Measurements from ENCODE around the gene CHD5. TPM values are rescaled to one million over a fixed set of nuclear protein-coding genes. Genes with fewer than 3 reads are reported as not detected.

CHD5 gene
- total and polyA plus RNA-seq, 2 of the 4 experiments (the other 2 are of a cell fraction): under 0.01 to 0.09 TPM

DNA sequence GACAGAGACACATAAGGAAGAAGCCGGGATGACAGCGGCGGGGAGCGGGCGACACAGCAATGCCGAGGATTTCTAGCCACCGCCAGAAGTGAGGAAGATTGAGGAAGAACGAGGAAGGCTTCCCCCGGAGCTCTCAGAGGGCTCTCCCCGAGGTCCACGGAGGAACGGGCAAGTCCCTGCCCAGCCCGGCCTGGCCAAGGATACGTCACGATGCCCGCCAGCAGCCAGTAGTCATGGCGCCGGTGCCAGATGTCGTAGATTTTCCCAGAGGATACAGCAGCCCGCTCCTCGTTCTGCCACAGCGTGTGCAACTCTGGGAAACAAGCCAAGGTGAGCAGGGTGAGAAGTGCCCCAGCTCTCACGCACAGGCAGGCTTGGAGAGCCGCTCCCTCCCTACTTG lies 68.5 kb downstream of the CHD5 start:
- H3K18ac ChIP-seq (ENCODE audit: low read depth, low read length): no peak overlapping the region
- H3K23ac ChIP-seq (ENCODE audit: low read depth, low read length): no peak overlapping the region
- no peak overlapping the region for H4K5ac ChIP-seq (ENCODE audit: low read depth, low read length)
- no peak overlapping the region for H3K4me2 ChIP-seq (ENCODE audit: low read depth, low read length)
- no peak overlapping the region for H3K4ac ChIP-seq (ENCODE audit: low read depth, low read length)
- H2AK5ac ChIP-seq (ENCODE audit: low read depth, low read length): no peak overlapping the region
- intact Hi-C loops (cut with micrococcal nuclease): no loop called here
- no peak overlapping the region for H2AFZ ChIP-seq (replicated peaks; ENCODE audit: low read length, poor library complexity)
- DNase-seq: no peak
- no peaks in the 10 kb centered on the region for H3K36me3 ChIP-seq (ENCODE audit: control insufficient read depth, insufficient read depth, low read length)
- no peak overlapping the region for H2BK5ac ChIP-seq (ENCODE audit: low read depth, low read length, poor library complexity, severe bottlenecking)
- H2BK20ac ChIP-seq (ENCODE audit: low read depth, low read length): no peak overlapping the region
- no peaks in the 10 kb centered on the region for H3K79me1 ChIP-seq (ENCODE audit: low read depth in 1 of 2, low read length in 2 of 2)
- H3K9me3 ChIP-seq (ENCODE audit: control insufficient read depth, insufficient read depth, low read length): peaks cover 4% of the 10 kb centered on the region
- peaks cover 11% of the 10 kb centered on the region; the same call in 1 of the 2 replicates for H3K27me3 ChIP-seq (ENCODE audit: control insufficient read depth, insufficient read depth, low read length)
- in situ Hi-C loops (cut with MboI; ENCODE audit: low sequenced_read_pairs): no loop called here
- H3K14ac ChIP-seq (replicated peaks; ENCODE audit: low read depth, low read length): no peak overlapping the region
- H4K20me1 ChIP-seq (ENCODE audit: insufficient read depth, low read length): no peaks in the 10 kb centered on the region
- H3K9ac ChIP-seq (ENCODE audit: low read depth, low read length): no peak overlapping the region
- WGBS, 2 experiments (ENCODE audit: extremely low coverage in 2 of 2, insufficient read length in 1 of 2): 44% methylated on average over 7 of the region's 24 CpGs; no CpG with 5 or more reads in 1 of the 2 experiments
- POLR2A ChIA-PET (ENCODE audit: unreplicated experiment): no interaction called here
- no TSS peak for BruUV-seq (replicated peaks)
- H2AK9ac ChIP-seq (replicated peaks; ENCODE audit: low read depth, low read length, poor library complexity): no peak overlapping the region
- ATAC-seq (ENCODE audit: low read depth): no peak
- H2BK120ac ChIP-seq (ENCODE audit: low read depth, low read length): no peak overlapping the region
- dilution Hi-C loops (cut with HindIII; ENCODE audit: low sequenced_read_pairs, unreplicated experiment): no loop called here
- no peak overlapping the region for H4K8ac ChIP-seq (ENCODE audit: low read depth in 2 of 2, low read length in 2 of 2)
- H3K56ac ChIP-seq (ENCODE audit: extremely low read depth, insufficient read depth, low read length): no peak overlapping the region
- CTCF ChIA-PET: no interaction called here
- no peaks in the 10 kb centered on the region for H3K9me1 ChIP-seq (ENCODE audit: insufficient read depth, low read length)
- H3K4me1 ChIP-seq (ENCODE audit: control insufficient read depth, insufficient read depth, low read length): peaks cover 4% of the 10 kb centered on the region
- H3K27ac ChIP-seq (ENCODE audit: insufficient read depth, low read length): no peak overlapping the region
- H2BK15ac ChIP-seq (ENCODE audit: low read depth, low read length): no peak overlapping the region
- H4K91ac ChIP-seq (ENCODE audit: insufficient read depth, low read depth, low read length): no peak overlapping the region
- no peak for TF ChIP-seq CHD1 (IDR thresholded peaks at IDR 0.05; ENCODE audit: low read depth, low read length)
- TF ChIP-seq POLR2A (IDR thresholded peaks at IDR 0.05; ENCODE audit: low read depth, low read length): no peak
- TF ChIP-seq CEBPB (IDR thresholded peaks at IDR 0.05; ENCODE audit: low read depth, low read length): no peak
- TF ChIP-seq NFE2L2 (IDR thresholded peaks at IDR 0.05; ENCODE audit: low read depth, low read length): no peak
- TF ChIP-seq BHLHE40 (IDR thresholded peaks at IDR 0.05; ENCODE audit: low read depth, low read length): no peak
- no peak for TF ChIP-seq MAFK (IDR thresholded peaks at IDR 0.05; ENCODE audit: low read depth, low read length)
- TF ChIP-seq MXI1 (IDR thresholded peaks at IDR 0.05; ENCODE audit: borderline replicate concordance, low read depth, low read length): no peak
- TF ChIP-seq RFX5 (IDR thresholded peaks at IDR 0.05; ENCODE audit: low read depth, low read length): no peak
- TF ChIP-seq, protein P1, sequence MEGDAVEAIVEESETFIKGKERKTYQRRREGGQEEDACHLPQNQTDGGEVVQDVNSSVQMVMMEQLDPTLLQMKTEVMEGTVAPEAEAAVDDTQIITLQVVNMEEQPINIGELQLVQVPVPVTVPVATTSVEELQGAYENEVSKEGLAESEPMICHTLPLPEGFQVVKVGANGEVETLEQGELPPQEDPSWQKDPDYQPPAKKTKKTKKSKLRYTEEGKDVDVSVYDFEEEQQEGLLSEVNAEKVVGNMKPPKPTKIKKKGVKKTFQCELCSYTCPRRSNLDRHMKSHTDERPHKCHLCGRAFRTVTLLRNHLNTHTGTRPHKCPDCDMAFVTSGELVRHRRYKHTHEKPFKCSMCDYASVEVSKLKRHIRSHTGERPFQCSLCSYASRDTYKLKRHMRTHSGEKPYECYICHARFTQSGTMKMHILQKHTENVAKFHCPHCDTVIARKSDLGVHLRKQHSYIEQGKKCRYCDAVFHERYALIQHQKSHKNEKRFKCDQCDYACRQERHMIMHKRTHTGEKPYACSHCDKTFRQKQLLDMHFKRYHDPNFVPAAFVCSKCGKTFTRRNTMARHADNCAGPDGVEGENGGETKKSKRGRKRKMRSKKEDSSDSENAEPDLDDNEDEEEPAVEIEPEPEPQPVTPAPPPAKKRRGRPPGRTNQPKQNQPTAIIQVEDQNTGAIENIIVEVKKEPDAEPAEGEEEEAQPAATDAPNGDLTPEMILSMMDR (conservative IDR thresholded peaks at IDR 0.05; ENCODE audit: low read depth, low read length): no peak
- no peak for TF ChIP-seq RCOR1 (IDR thresholded peaks at IDR 0.05; ENCODE audit: insufficient replicate concordance, low read length)
- TF ChIP-seq SMC3 (IDR thresholded peaks at IDR 0.05; ENCODE audit: low read depth, low read length): no peak
- TF ChIP-seq RAD21 (IDR thresholded peaks at IDR 0.05; ENCODE audit: low read length): no peak
- TF ChIP-seq, protein P2, sequence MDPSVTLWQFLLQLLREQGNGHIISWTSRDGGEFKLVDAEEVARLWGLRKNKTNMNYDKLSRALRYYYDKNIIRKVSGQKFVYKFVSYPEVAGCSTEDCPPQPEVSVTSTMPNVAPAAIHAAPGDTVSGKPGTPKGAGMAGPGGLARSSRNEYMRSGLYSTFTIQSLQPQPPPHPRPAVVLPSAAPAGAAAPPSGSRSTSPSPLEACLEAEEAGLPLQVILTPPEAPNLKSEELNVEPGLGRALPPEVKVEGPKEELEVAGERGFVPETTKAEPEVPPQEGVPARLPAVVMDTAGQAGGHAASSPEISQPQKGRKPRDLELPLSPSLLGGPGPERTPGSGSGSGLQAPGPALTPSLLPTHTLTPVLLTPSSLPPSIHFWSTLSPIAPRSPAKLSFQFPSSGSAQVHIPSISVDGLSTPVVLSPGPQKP (IDR thresholded peaks at IDR 0.05; ENCODE audit: borderline replicate concordance, low read depth, low read length): no peak
- TF ChIP-seq FOS (IDR thresholded peaks at IDR 0.05; ENCODE audit: low read depth, low read length): no peak
- TF ChIP-seq, protein P3, sequence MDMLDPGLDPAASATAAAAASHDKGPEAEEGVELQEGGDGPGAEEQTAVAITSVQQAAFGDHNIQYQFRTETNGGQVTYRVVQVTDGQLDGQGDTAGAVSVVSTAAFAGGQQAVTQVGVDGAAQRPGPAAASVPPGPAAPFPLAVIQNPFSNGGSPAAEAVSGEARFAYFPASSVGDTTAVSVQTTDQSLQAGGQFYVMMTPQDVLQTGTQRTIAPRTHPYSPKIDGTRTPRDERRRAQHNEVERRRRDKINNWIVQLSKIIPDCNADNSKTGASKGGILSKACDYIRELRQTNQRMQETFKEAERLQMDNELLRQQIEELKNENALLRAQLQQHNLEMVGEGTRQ (IDR thresholded peaks at IDR 0.05; ENCODE audit: low read depth, low read length): no peak
- no peak for TF ChIP-seq MAZ (IDR thresholded peaks at IDR 0.05; ENCODE audit: borderline replicate concordance, low read depth, low read length)
- no peak overlapping the region for H3K4me3 ChIP-seq (ENCODE audit: insufficient read depth, low read depth, low read length)

Data from IMR-90 (cell line).